ENCODE measurements around the gene FUT7.
"Not testable (repeated sequence)": the region's sequence is repeated elsewhere in the genome, so short reads cannot be mapped to it uniquely, and the experiment has no call there.

FUT7 gene

DNA sequence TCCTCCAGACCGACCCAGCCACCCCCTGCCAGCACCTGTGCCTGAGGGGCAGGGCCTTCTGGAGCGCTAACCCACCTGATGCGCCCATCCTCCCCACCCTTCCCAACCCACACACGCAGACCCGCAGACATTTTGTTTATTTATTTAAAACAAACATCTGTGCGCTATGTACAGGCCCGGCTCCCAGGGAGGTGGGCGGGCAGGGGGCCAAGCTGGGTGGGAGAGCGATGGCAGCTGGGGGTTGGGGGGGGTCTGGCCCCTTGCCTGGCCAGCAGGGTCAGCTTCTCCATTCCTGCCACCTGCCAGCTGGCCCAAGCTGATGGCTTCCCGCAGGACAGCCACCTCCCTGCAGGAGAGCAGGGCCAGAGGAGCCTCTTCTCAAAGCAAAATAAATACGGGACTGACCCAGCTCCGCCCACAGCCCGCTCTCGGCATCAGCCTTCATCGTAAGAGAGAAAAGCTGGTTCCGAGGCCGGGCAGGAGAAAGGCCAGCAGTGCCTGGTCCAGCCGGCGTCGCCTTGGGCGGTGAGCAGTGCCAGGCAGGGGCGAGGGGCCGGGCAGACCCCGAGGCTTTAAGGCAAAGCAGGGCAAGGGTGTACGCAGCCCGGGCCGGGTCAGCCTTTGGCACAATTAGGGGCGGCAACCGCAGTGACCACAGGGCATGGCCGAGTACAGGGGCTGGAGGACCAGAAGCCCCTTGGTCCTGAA is 24.6 kb downstream of the FUT7 start:
- Histone ChIP-seq H3K9me3 (peaks cover 15% of the 10 kb centered on the region; the same call in 1 of the 2 replicates), H3K27ac (peak overlapping the region; percentile 41; the same call in 1 of the 2 replicates), H3K27me3 (no peaks in the 10 kb centered on the region), H3K9ac (0 out of 2 replicates have a peak overlapping the region, but pooled peaks have one; percentile 10), H4K20me1 (no peaks in the 10 kb centered on the region), H3K4me1 (peaks cover 29% of the 10 kb centered on the region), H3K4me3 (no peak overlapping the region), H3K36me3 (peaks cover 22% of the 10 kb centered on the region; the same call in 1 of the 2 replicates), H3K4me2 (peak overlapping the region; percentile 61)
- no peak for TF ChIP-seq Cebpa-rat (IDR thresholded peaks at IDR 0.05)

DNA sequence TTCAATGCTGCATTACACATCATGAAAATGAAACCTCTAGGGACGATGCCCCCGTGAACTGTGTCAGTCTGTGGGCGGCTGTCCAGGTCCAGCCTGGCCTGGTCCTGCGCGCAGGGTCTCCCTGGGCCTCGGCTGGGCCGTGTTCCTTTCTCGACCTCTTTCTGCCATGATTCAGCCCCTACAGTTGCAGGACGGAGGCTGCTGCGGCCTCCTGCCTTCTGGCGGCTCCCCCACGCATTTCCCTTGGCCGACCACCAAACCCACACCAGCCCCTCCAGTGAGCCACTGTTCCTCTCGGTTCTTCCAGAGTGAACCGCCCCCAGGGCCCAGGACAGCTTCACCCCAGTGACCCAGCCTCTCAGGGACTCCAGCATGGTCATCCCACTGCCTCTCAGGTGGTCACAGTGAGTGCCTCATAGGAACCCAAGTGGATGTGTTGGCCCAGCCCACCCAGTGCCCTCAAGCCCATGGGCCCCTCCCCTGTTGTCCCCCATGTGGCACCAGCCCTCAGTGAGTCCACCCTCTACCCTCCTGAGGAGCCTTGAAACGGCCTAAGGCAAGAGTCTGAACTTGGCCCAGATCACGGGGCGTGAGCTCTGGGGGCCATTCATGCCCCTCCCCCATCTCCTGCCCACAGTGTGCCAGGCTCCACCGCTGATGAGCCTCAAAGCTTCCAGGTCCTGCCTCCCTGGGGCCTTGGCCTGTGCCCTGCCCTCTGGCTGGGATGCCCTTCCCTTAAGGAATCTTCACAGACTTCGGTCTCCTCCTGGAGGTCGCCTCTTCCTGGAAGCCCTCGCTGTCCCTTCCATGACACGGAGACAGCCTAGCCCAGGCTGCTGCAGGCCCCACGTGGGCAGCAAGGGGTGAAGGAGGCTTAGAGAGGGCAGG is 25.5 kb downstream of the FUT7 start:
- Histone ChIP-seq H4K20me1 (no peaks in the 10 kb centered on the region), H3K27ac (0 out of 2 replicates have a peak overlapping the region, but pooled peaks have one; percentile 26), H3K27me3 (no peaks in the 10 kb centered on the region), H3K4me1 (peaks cover 29% of the 10 kb centered on the region), H3K9me3 (peaks cover 15% of the 10 kb centered on the region; the same call in 1 of the 2 replicates), H3K9ac (no peak overlapping the region), H3K36me3 (peaks cover 17% of the 10 kb centered on the region; the same call in 1 of the 2 replicates), H3K4me2 (peak overlapping the region; percentile 61), H3K4me3 (no peak overlapping the region)
- no peak for TF ChIP-seq Cebpa-rat (IDR thresholded peaks at IDR 0.05)

DNA sequence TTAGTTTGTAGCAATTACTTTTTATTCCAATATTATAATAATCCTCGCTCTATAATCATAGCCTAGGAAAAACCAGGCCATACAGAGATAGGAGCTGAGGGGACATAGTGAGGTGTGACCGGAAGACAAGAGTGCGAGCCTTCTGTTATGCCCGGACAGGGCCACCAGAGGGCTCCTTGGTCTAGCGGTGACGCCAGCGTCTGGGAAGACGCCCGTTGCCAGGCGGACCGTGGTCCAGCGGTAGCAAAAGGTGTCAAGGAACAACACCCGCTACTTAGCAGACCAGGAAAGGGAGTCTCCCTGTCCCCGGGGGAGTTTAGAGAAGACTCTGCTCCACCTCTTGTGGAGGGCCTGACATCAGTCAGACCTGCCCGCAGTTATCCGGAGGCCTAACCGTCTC is 27.6 kb downstream of the FUT7 start:
- H3K27ac ChIP-seq, H3K27me3 ChIP-seq, H3K9ac ChIP-seq, H3K4me2 ChIP-seq, H4K20me1 ChIP-seq, H3K4me3 ChIP-seq, H3K36me3 ChIP-seq: not testable (repeated sequence)
- Histone ChIP-seq H3K9me3 (peaks cover 15% of the 10 kb centered on the region; the same call in 1 of the 2 replicates), H3K4me1 (peaks cover 43% of the 10 kb centered on the region)

DNA sequence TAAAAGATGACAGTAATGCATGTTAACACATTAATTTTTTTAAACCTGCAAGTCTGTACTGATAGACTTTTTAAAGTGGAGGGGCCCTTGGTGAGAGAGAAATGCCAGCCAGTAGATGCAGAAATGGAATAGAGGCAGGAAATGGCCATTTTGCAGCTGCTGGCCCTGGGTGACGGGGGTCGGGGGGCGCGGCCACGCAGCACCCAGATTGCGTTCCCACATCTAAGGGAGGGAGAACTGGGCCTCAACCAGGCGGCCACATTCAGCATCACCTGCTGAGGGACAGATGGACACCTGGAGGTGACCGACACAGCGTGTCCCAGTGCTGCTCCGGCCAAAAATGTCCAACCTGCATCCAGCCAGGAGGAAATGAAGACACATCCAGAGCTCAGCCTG is 29.2 kb downstream of the FUT7 start:
- peaks cover 51% of the 10 kb centered on the region for H3K4me1 ChIP-seq
- no peaks in the 10 kb centered on the region for H3K27me3 ChIP-seq
- H3K4me2 ChIP-seq, result no peak overlapping the region
- TF ChIP-seq Cebpa-rat (IDR thresholded peaks at IDR 0.05), result no peak
- H3K9me3 ChIP-seq, result peaks cover 15% of the 10 kb centered on the region; the same call in 1 of the 2 replicates
- no peak overlapping the region for H3K27ac ChIP-seq
- H3K36me3 ChIP-seq, result peaks cover 2% of the 10 kb centered on the region; the same call in 1 of the 2 replicates
- H3K9ac ChIP-seq, result no peak overlapping the region
- H4K20me1 ChIP-seq, result no peaks in the 10 kb centered on the region
- H3K4me3 ChIP-seq, result no peak overlapping the region

DNA sequence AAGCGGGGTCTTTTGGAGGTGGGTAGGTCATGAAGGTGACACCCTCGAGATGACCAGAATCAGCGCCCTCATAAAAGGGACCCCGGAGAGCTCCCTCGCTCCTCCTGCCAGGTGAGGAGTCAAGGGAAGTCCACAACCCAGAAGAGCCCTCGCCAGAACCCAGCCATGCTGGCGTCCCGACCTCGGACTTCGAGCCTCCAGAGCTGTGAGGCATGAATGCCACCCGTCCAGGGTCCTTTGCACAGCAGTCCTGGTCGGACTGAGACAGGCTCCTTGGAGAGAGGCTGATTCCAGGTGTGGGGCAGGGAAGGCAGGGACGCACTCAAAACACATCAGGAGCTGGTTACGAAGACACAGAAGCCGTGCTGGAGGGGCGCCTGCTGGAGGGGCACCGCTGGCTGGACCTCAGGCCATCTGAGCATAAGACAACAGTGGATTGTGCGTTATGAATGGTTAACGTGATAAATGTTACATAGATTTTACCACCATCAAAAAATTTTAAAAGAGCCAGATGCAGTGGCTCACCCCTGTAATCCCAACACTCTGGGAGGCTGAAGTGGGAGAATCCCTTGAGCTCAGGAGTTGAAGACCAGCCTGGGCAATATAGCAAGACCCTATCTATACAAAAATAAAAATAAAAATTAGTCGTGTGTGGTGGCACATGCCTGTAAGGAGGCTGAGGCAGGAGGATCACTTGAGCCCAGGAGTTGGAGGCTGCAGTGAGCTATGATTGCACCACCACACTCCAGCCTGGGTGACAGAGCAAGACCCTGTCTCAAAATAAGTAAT is 29.8 kb downstream of the FUT7 start:
- H3K4me1 ChIP-seq, result peaks cover 52% of the 10 kb centered on the region
- H3K9me3 ChIP-seq, result peaks cover 15% of the 10 kb centered on the region; the same call in 1 of the 2 replicates
- H4K20me1 ChIP-seq, result no peaks in the 10 kb centered on the region
- no peak for TF ChIP-seq Cebpa-rat (IDR thresholded peaks at IDR 0.05)
- H3K36me3 ChIP-seq, result no peaks in the 10 kb centered on the region
- H3K4me3 ChIP-seq, result no peak overlapping the region
- no peak overlapping the region for H3K27ac ChIP-seq
- H3K27me3 ChIP-seq, result no peaks in the 10 kb centered on the region
- H3K4me2 ChIP-seq, result no peak overlapping the region
- H3K9ac ChIP-seq, result no peak overlapping the region

DNA sequence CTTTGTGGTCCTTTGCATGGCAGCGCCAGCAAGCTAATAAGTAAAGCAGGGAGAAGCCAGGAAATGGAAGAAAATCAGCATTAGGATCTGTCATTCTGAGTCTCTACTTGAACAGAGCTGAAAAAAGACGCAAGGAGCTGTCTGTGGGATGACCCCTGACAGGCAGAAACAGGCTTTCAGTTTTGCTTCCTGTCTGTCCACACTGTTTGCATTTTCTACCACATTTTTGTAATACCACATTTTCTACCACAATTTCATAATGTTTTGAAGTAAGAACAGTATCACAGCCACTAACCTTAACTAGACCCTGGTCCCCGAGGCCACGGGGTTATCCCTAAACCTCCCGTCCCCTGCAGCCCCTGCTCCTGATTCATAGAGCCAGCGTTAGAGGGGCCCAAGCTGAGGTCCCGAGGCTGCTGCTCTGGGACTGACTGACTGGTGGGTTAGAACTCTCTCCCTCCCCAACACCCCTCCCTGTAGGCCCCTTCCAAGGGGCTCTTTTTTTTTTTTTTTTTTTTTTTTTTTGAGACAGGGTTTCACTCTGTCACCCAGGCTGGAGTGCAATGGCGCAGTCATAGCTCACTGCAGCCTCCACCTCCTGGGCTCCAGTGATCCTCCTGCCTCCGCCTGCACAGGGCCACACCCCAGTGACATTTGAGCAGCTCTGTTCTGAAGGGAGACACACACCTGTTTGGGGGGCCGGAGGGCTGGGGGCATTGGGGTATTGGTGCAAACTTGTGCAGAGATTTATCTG is 31.5 kb downstream of the FUT7 start:
- no peaks in the 10 kb centered on the region for H3K27me3 ChIP-seq
- no peak overlapping the region for H3K4me3 ChIP-seq
- TF ChIP-seq Cebpa-rat (IDR thresholded peaks at IDR 0.05), result no peak
- H3K36me3 ChIP-seq, result no peaks in the 10 kb centered on the region
- H3K9me3 ChIP-seq, result peaks cover 11% of the 10 kb centered on the region; the same call in 1 of the 2 replicates
- 0 out of 2 replicates have a peak, but pooled peaks cover 5% of the 10 kb centered on the region for H4K20me1 ChIP-seq
- 0 out of 2 replicates have a peak overlapping the region, but pooled peaks have one; percentile 2 for H3K27ac ChIP-seq
- H3K9ac ChIP-seq, result no peak overlapping the region
- H3K4me2 ChIP-seq, result peak overlapping the region; percentile 46
- peaks cover 53% of the 10 kb centered on the region for H3K4me1 ChIP-seq

DNA sequence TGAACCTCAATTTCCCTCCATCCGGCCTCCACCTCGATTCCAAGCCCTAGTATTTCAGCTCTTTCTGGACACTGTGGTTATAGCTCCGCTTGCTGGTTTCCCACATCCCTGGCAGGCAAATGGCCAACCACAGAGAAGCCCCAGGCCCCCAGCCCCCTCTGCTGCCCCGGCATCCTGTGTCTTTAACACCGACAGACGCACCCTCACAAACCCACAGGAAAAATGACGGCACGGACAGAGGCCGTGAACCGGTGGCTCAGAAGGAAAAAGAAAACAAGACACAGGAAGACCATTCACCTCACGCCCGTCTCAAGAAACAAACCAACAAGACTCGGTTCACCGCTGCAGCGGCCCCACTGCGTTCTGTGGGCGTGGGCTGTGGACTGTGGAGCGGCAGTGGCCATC is 34.1 kb downstream of the FUT7 start:
- Histone ChIP-seq H3K4me3 (no peak overlapping the region), H4K20me1 (peaks cover 20% of the 10 kb centered on the region), H3K4me2 (peak overlapping the region; percentile 84), H3K27me3 (no peaks in the 10 kb centered on the region), H3K27ac (no peak overlapping the region), H3K9me3 (no peaks in the 10 kb centered on the region), H3K4me1 (peaks cover 72% of the 10 kb centered on the region), H3K36me3 (peaks cover 15% of the 10 kb centered on the region), H3K9ac (no peak overlapping the region)
- no peak for TF ChIP-seq Cebpa-rat (IDR thresholded peaks at IDR 0.05)

DNA sequence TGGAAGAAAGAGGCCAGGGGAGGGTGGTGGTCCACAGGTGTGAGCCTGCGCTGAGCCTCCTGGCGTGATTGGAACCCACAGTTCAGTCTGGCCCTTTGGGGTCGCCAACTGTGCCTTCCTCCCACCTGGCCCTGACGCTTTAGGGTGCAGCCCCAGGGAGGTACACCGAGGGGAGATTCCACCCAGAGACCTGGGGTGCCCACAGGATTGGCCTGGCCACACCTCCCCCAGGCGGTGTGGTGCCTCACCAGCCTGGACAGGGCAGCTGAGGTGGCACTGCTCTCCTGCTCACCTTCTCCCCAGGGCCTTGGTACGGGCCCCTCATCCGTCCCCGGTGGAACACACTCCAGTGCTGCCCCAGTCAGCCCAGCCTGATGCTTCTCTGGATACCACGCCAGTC is 34.5 kb downstream of the FUT7 start:
- H3K9ac ChIP-seq, result no peak overlapping the region
- H3K36me3 ChIP-seq, result peaks cover 15% of the 10 kb centered on the region
- no peak overlapping the region for H3K27ac ChIP-seq

More for the DNA sequence above, 34.5 kb downstream of the FUT7 start:
- TF ChIP-seq Cebpa-rat (IDR thresholded peaks at IDR 0.05), result no peak
- H3K4me2 ChIP-seq, result peak overlapping the region; percentile 84
- H3K27me3 ChIP-seq, result no peaks in the 10 kb centered on the region
- H3K4me3 ChIP-seq, result no peak overlapping the region
- peaks cover 24% of the 10 kb centered on the region for H4K20me1 ChIP-seq
- H3K4me1 ChIP-seq, result peaks cover 75% of the 10 kb centered on the region
- H3K9me3 ChIP-seq, result no peaks in the 10 kb centered on the region

Data from BLaER1 (cell line).